H1 (cell line): ENCODE measurements around the gene ZNF33B. TPM values are rescaled to one million over a fixed set of nuclear protein-coding genes. Genes with fewer than 3 reads are reported as not detected.

Experiments
- CTCF ChIA-PET: fragments of 300-600 bp; sonication (Branson Sonifier 250); formaldehyde crosslinking; loops from one replicate; lab custom pipeline; 2021; ENCODE audit not compliant: partially characterized antibody; lab: Charles Lee
- POLR2A ChIA-PET: fragments of 300-600 bp; sonication (Branson Sonifier 250); formaldehyde crosslinking; loops from one replicate; lab custom pipeline; 2021; ENCODE audit warnings: inconsistent platforms; ENCODE audit not compliant: partially characterized antibody; lab: Charles Lee
- DNase-seq, 2 experiments: peaks; one replicate each; pipeline versions ENCODE4 v3.0.0 to v3.0.0-alpha.2; 2010 to 2022; ENCODE audit warnings: low spot score in 2 of 2, low read depth in 1 of 2, mixed read lengths in 1 of 2
- FAIRE-seq: peaks from 2 replicates; lab custom pipeline; 2011; peaks lifted over from hg19 to GRCh38; lab: Jason Lieb, UNC
- H2AFZ ChIP-seq: 2 replicates; pipeline ENCODE4 v1.8.1; 2012; ENCODE audit warnings: low read length, inconsistent platforms
- H2AK5ac ChIP-seq: 2 replicates; pipeline ENCODE4 v1.6.1; 2013; ENCODE audit warnings: low read depth, low read length
- H2BK120ac ChIP-seq: replicated peaks from 2 replicates; pipeline ENCODE3; 2013; ENCODE audit warnings: low read depth, low read length, inconsistent platforms
- H2BK12ac ChIP-seq: 2 replicates; pipeline ENCODE4 v1.6.1; 2013; ENCODE audit warnings: low read depth, low read length
- H2BK15ac ChIP-seq: 2 replicates; pipeline ENCODE4 v1.6.1; 2013; ENCODE audit warnings: low read length
- H2BK20ac ChIP-seq: 2 replicates; pipeline ENCODE4 v1.6.1; 2013; ENCODE audit warnings: low read length
- H2BK5ac ChIP-seq: 2 replicates; pipeline ENCODE4 v1.6.1; 2013; ENCODE audit warnings: low read depth, low read length
- H3K14ac ChIP-seq: 2 replicates; pipeline ENCODE4 v1.6.1; 2013; ENCODE audit warnings: inconsistent platforms; ENCODE audit not compliant: insufficient read length
- H3K18ac ChIP-seq: 2 replicates; pipeline ENCODE4 v1.6.1; 2013; ENCODE audit warnings: low read length; ENCODE audit errors: extremely low read depth
- H3K23ac ChIP-seq: 2 replicates; pipeline ENCODE4 v1.6.1; 2013; ENCODE audit warnings: inconsistent platforms; ENCODE audit not compliant: insufficient read length
- H3K23me2 ChIP-seq: 2 replicates; pipeline ENCODE4 v1.6.1; 2013; ENCODE audit warnings: low read depth, low read length
- H3K27ac ChIP-seq: 2 replicates; pipeline ENCODE4 v1.6.1; 2011; ENCODE audit warnings: low read depth, low read length, inconsistent platforms
- H3K27me3 ChIP-seq, 4 experiments: replicated peaks in 1 of 4; 1 replicate in 1 of 4; 2 replicates in 3 of 4; pipeline versions ENCODE4 v1.6.1 to v1.8.1; 2011 to 2013; ENCODE audit warnings: low read length in 3 of 4, mild to moderate bottlenecking in 3 of 4, inconsistent platforms in 2 of 4, mixed read lengths in 2 of 4, moderate library complexity in 1 of 4; ENCODE audit not compliant: control insufficient read depth in 3 of 4, insufficient read depth in 3 of 4; ENCODE audit errors: extremely low read depth in 1 of 4
- H3K36me3 ChIP-seq, 4 experiments: 2 replicates each; pipeline versions ENCODE4 v1.6.1 to v1.8.1; 2011 to 2013; ENCODE audit warnings: mild to moderate bottlenecking in 4 of 4, low read length in 3 of 4, moderate library complexity in 2 of 4, control low read depth in 1 of 4, inconsistent platforms in 1 of 4; ENCODE audit not compliant: insufficient read depth in 4 of 4, control insufficient read depth in 2 of 4
- H3K4ac ChIP-seq: replicated peaks from 2 replicates; pipeline ENCODE3; 2013; ENCODE audit warnings: low read length, low read depth, mixed read lengths, inconsistent platforms; ENCODE audit not compliant: insufficient read length
- H3K4me1 ChIP-seq, 4 experiments: replicated peaks in 1 of 4; 1 replicate in 1 of 4; 2 replicates in 3 of 4; pipeline versions ENCODE4 v1.6.1 to v1.8.1; 2011 to 2013; ENCODE audit warnings: low read length in 3 of 4, inconsistent platforms in 2 of 4, mixed read lengths in 1 of 4; ENCODE audit not compliant: insufficient read depth in 4 of 4, control insufficient read depth in 3 of 4
- H3K4me2 ChIP-seq, 2 experiments: 2 replicates each; pipeline versions ENCODE4 v1.6.1 to v1.8.1; 2011 to 2013; ENCODE audit warnings: low read depth in 2 of 2, low read length in 2 of 2, control low read depth in 1 of 2, inconsistent platforms in 1 of 2, mild to moderate bottlenecking in 1 of 2; ENCODE audit not compliant: insufficient read depth in 1 of 2
- H3K4me3 ChIP-seq, 4 experiments: fragments of 200-600, 300-600 bp in 1 of 4; sonication (generic), shearing (Covaris generic), sonication (Bioruptor Twin) in 1 of 4; 2 replicates each; pipeline versions ENCODE4 v1.5.1 to v1.8.1; 2011 to 2016; ENCODE audit warnings: low read length in 4 of 4, low read depth in 3 of 4, control low read depth in 2 of 4, inconsistent platforms in 2 of 4, mild to moderate bottlenecking in 2 of 4, mixed read lengths in 1 of 4, moderate library complexity in 1 of 4; ENCODE audit not compliant: insufficient read depth in 2 of 4; ENCODE audit errors: extremely low read depth in 1 of 4
- H3K56ac ChIP-seq: replicated peaks from 2 replicates; pipeline ENCODE3; 2013; ENCODE audit warnings: low read depth, mild to moderate bottlenecking, mixed read lengths, low read length, inconsistent platforms; ENCODE audit not compliant: insufficient read length
- H3K79me1 ChIP-seq: 2 replicates; pipeline ENCODE4 v1.6.1; 2013; ENCODE audit warnings: low read depth, low read length, control low read depth
- H3K79me2 ChIP-seq, 2 experiments: 2 replicates each; pipeline versions ENCODE4 v1.6.1 to v1.8.1; 2012 to 2013; ENCODE audit warnings: low read length in 2 of 2, mild to moderate bottlenecking in 2 of 2, inconsistent platforms in 1 of 2; ENCODE audit not compliant: insufficient read depth in 2 of 2, control insufficient read depth in 1 of 2
- H3K9ac ChIP-seq, 4 experiments: replicated peaks in 1 of 4; 1 replicate in 1 of 4; 2 replicates in 3 of 4; pipeline versions ENCODE4 v1.6.1 to v1.8.1; 2011 to 2013; ENCODE audit warnings: low read depth in 3 of 4, low read length in 3 of 4, control low read depth in 2 of 4, mild to moderate bottlenecking in 2 of 4, moderate library complexity in 2 of 4, inconsistent platforms in 1 of 4; ENCODE audit errors: extremely low read depth in 1 of 4
- H3K9me3 ChIP-seq, 2 experiments: 2 replicates each; pipeline versions ENCODE4 v1.6.1 to v1.8.1; 2012 to 2013; ENCODE audit warnings: mild to moderate bottlenecking in 2 of 2, moderate library complexity in 2 of 2, control low read depth in 1 of 2, inconsistent platforms in 1 of 2, low read depth in 1 of 2, low read length in 1 of 2, mixed read lengths in 1 of 2; ENCODE audit not compliant: insufficient read depth in 2 of 2
- H4K20me1 ChIP-seq, 2 experiments: replicated peaks in 1 of 2; 2 replicates each; pipeline versions ENCODE3 to v1.8.1; 2011 to 2013; ENCODE audit warnings: inconsistent platforms in 2 of 2, low read length in 2 of 2, mild to moderate bottlenecking in 1 of 2; ENCODE audit not compliant: insufficient read depth in 2 of 2, control insufficient read depth in 1 of 2
- H4K5ac ChIP-seq: 2 replicates; pipeline ENCODE4 v1.6.1; 2013; ENCODE audit warnings: low read length, low read depth, mixed read lengths, inconsistent platforms; ENCODE audit not compliant: insufficient read length
- H4K8ac ChIP-seq: 2 replicates; pipeline ENCODE4 v1.8.0; 2013; ENCODE audit warnings: mild to moderate bottlenecking, moderate library complexity, low read length, inconsistent platforms; ENCODE audit not compliant: insufficient read depth; ENCODE audit errors: extremely low read depth
- H4K91ac ChIP-seq: replicated peaks from 2 replicates; pipeline ENCODE3; 2013; ENCODE audit warnings: low read length, mixed read lengths, inconsistent platforms; ENCODE audit not compliant: insufficient read length
- WGBS, 2 experiments: shearing (Covaris generic) in 1 of 2; methylation state at CpG; one replicate each; pipeline versions ENCODE4 v1.1.6 to v1.1.7; 2013 to 2015; ENCODE audit warnings: low lambda C conversion rate in 2 of 2, mixed read lengths in 2 of 2, inconsistent platforms in 1 of 2, low coverage in 1 of 2, missing lambda C conversion rate in 1 of 2; ENCODE audit not compliant: insufficient replicate concordance in 2 of 2, insufficient coverage in 1 of 2, insufficient read length in 1 of 2; ENCODE audit errors: extremely low coverage in 1 of 2, missing lambda C conversion rate in 1 of 2; 5-methylcytosine and 5-hydroxymethylcytosine counted together
- polyA plus RNA-seq, 7 experiments: library from polyadenylated mRNA; depleted of rRNA in 3 of 7; stranded (reverse) in 5 of 7; unstranded in 2 of 7; fragments of >200 nt in 5 of 7; fragments of 200-250 nt in 2 of 7; gene quantifications; 1 replicate in 5 of 7; 2 replicates in 1 of 7; 4 replicates in 1 of 7; pipeline versions ENCODE4 v1.2.1 to v1.2.3, GENCODE V29; 2011 to 2013; ENCODE audit warnings: missing spikeins in 2 of 7, mixed read lengths in 2 of 7
- total RNA-seq: library from RNA; stranded (reverse); fragmentation: NEBNext Ultra II Directional; extraction: Animal tissue kit (Norgen Biotek cat#: 25700); gene quantifications from 2 replicates; pipeline ENCODE4 v1.2.1, GENCODE V29; 2021
- TF ChIP-seq, protein P1 (sequence below), 3 experiments: IDR thresholded peaks; 1 replicate in 2 of 3; 2 replicates in 1 of 3; pipeline versions ENCODE4 v1.5.1 to v1.6.1; 2011; ENCODE audit warnings: low read length in 3 of 3, mild to moderate bottlenecking in 3 of 3, inconsistent platforms in 2 of 3, low read depth in 1 of 3, moderate library complexity in 1 of 3; ENCODE audit not compliant: insufficient read depth in 1 of 3; ENCODE audit errors: control extremely low read depth in 1 of 3

Gene ZNF33B
- total and polyA plus RNA-seq, 2 of the 8 experiments (the other 6 are each of a cell fraction or from before 2014, with no cell fraction given) = 10.7 to 33.4 TPM

DNA sequence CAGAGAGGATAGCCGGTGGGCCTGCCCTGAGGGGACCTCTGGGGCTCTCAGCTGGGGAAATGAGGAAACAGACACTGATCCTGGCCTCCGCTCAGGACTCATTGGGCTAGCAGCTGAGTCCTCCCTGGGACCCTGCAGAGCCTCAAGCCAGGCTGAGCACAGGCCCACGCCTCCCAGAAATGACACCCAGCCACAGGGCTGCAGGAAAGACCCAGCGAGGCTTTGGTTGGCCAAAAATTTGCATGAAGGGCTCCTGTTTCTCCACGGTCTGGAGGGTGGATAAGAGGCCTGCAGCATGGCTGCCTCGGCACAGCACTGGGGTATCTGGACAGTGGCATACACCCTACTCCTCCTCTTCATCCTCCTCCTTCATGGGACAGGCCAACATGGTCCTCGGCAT lies 60.4 kb downstream of the ZNF33B start:
- FAIRE-seq (no peak), DNase-seq (no peak)
- Histone ChIP-seq H2BK12ac (no peak overlapping the region), H2AFZ (no peak overlapping the region), H2BK120ac (no peak overlapping the region), H3K27ac (no peak overlapping the region), H3K56ac (no peak overlapping the region), H2BK20ac (no peak overlapping the region), H3K14ac (no peak overlapping the region), H3K23me2 (no peaks in the 10 kb centered on the region), H4K5ac (no peak overlapping the region), H4K91ac (no peak overlapping the region), H3K79me1 (no peaks in the 10 kb centered on the region), H3K18ac (no peak overlapping the region), H2BK5ac (no peak overlapping the region; the same call in 1 of the 2 replicates), H2BK15ac (no peak overlapping the region), H3K79me2 (no peaks in the 10 kb centered on the region), H3K9ac (no peak overlapping the region), H3K4me2 (no peak overlapping the region), H4K8ac (no peak overlapping the region), H2AK5ac (no peak overlapping the region), H3K9me3 (peaks cover 21 to 75% of the 10 kb centered on the region in 2 experiments), H3K4me3 (no peak overlapping the region), H3K4ac (no peak overlapping the region), H3K27me3 (no peaks in the 10 kb centered on the region), H3K36me3 (no peaks in the 10 kb centered on the region; a peak in 1 of 8 replicates), H3K4me1 (no peaks in the 10 kb centered on the region), H3K23ac (no peak overlapping the region), H4K20me1 (no peaks in the 10 kb centered on the region)
- POLR2A ChIA-PET = no interaction called here
- CTCF ChIA-PET = no interaction called here
- TF ChIP-seq, protein P1, sequence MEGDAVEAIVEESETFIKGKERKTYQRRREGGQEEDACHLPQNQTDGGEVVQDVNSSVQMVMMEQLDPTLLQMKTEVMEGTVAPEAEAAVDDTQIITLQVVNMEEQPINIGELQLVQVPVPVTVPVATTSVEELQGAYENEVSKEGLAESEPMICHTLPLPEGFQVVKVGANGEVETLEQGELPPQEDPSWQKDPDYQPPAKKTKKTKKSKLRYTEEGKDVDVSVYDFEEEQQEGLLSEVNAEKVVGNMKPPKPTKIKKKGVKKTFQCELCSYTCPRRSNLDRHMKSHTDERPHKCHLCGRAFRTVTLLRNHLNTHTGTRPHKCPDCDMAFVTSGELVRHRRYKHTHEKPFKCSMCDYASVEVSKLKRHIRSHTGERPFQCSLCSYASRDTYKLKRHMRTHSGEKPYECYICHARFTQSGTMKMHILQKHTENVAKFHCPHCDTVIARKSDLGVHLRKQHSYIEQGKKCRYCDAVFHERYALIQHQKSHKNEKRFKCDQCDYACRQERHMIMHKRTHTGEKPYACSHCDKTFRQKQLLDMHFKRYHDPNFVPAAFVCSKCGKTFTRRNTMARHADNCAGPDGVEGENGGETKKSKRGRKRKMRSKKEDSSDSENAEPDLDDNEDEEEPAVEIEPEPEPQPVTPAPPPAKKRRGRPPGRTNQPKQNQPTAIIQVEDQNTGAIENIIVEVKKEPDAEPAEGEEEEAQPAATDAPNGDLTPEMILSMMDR (IDR thresholded peaks at IDR 0.05; ENCODE audit: control extremely low read depth in 1 of 3, insufficient read depth in 1 of 3, low read depth in 1 of 3, low read length in 3 of 3) = no peak
- 82% methylated on average over 6 of the region's 7 CpGs; no CpG with 5 or more reads in 1 of the 2 experiments for WGBS, 2 experiments
